Measurements from ENCODE around the gene NR6A1.

Gene NR6A1

DNA sequence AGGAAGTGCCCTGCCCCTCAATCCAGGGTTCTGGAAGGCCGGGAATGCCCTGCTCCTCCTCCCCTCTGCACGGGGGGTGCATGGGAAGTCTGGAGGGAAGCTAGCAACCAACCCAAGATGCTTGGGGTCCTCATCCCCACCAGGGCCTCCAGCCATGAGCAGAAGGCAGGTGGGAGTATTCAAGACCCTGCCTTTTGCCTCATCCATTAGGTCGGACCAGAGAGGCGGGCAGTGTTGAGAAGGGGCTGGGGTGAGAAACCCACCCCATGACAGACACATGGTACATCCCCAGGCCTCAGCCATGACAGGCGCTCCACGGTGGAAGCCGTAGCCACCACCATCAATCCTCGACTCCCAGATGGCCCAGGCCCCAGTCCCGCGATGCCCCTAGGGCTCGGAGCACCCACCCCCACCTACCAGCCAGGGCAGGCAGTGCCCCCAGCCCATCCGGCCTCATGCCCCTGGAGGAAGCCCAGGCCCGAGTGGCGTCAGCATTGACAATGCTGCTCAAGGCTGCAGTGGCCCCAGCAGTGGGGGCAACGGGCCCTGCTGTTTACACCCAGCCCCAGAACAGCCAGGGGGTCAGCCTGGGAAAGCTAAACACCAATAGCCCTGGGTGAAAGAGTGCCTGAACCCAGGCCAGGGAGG lies 272.5 kb downstream of the NR6A1 start:
- no peak for DNase-seq

DNA sequence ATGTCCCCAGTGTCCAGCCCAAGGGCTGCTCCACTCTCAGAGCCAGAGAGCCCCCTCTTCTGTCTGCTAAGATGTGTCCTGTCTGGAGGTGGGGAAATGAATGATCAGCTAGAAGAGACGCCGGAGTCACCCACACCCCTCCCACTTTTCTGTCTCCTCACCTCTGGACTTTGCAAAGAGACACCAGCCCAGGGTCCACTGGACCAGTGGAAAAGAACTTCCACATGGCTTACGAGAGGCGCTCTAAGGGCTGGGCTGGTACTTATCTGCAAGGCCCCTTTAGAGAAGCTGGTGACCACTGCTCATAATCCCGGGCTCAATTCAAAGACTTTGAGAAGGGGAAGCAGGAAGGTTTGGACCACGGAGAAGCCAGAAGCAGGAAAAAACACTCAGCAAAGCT lies 273.1 kb downstream of the NR6A1 start:
- DNase-seq: no peak

DNA sequence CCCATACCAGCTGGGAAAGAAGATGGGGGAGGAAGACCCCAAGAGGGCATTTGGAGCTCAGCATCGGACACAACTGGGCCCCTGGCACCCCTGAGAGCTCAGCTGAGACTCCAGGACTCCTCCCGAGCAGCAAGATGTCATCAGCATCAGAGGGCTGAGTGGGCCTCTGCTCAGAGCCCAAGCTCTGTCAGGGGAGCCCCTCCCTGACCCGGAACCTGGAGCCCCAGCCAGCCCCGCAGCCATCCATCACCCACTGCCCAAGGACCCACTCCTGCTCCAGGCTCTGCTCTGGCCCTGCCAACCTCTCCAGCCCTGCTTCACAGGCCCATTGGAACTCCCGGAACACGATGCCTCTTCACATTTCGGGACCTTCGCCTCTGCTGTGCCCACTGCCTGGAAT lies 273.7 kb downstream of the NR6A1 start:
- no peak for DNase-seq

DNA sequence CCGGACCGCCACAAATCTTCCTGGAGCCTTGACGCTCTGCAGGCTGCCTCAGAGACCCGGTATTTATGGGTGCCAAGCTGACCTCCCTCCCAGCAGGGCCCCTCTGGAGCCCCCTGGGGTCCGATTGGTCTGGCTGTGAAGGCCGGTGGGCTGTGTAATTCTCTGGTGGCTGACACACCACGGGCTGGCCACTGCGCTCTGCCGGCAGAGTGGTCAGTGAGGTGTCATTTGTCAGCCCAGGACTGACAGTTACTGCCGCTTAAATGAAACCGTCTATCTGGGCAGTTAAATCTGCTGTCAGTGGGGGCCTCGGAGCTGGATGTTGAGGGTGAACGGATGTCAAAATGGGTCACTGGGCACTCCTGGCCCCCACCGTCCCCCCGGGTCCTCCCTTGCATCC lies 274.6 kb downstream of the NR6A1 start:
- no peak for DNase-seq

DNA sequence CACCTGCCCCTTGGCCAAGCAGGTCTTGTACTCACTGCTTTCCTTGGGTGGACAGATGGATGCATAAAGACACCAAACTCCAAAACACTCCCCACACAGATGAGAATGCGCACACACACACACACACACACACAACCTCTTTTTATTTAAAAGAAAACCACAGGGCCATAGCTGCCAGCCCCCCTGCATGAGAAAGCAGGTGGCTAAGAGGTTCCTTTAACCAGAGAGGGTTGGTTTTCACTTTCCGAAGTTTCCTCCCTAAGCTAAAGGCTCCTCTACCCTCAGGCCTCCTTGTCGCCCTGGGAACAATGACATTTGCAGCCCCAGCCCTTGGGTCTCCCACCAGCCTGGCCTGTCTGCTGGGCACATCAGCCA lies 275.0 kb downstream of the NR6A1 start:
- DNase-seq: no peak

DNA sequence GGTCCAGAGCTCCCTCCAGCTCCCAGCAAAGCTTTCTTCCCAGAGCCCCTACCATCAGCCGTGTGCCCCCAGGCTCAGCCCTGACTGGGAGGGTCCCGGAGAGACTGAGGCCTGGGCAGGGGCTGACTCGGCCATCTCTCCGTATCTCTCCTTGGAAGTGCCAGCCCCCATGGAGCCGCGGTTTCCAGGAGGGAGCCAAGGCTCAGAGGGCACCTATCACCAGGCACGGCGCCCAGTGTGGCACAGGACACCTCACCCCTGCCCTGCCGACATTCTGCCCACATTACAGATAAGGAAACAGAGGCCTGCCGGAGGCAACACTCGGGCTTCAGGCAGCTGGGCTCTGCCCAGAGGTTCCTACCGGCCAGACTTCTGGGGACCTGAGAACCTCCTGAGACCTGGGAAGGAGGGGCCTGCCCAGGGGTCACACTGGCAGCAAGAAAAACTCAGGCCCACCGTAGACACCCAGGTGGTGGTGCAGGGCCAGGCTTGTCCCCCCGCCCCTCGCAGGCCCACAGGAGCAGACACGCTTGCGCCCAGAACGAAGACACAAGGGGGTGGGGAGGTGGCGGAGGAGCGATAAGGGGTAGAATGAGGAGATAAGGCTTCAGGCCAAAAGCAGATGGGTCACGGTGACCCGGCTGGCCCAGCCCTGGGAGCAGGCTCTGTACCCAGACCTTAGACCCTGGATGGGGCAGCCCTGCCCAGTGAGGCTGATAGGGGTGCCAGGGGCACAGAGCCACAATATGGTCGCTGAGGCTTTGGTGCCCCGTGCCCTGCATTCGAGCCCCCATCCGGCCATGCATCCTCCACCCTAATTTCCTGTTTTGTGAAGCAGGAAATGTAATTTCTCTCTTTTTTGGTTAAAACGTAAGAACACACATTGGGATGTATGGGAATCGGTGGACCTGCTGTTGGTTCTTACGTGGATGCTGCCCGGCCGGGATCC lies 275.7 kb downstream of the NR6A1 start:
- DNase-seq: no peak

DNA sequence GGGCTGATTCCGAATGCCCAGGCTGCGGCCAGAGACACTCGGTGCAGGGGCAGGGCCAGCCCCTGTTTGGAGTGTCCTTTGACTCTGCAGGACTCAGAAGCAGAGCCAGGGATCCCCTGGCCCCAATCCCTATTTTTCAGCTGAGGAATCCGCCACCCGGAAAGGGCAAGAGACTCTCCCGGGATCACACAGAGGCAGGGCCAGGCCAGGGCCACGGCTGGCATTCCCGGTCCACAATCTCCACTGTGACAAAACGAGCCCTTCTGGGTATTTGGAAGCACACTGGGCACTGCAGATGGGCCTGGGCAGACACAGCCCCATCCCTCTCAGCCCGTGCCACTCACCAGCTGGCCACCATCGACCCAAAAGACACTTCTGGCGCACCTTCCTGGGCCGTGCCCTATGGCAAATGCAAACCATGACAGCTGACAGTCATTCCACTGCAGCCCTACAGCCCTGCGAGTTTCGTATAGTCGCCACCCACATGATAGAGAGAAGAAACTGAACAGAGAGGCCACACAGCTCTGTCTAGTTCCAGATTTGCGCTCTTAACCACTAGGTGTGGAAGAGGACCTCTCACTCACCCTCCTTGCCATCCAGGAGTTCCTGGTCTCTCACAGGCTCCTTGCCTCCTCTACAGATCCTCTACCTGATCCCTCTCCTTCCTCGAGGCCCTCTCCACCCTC lies 277.2 kb downstream of the NR6A1 start:
- DNase-seq: no peak

DNA sequence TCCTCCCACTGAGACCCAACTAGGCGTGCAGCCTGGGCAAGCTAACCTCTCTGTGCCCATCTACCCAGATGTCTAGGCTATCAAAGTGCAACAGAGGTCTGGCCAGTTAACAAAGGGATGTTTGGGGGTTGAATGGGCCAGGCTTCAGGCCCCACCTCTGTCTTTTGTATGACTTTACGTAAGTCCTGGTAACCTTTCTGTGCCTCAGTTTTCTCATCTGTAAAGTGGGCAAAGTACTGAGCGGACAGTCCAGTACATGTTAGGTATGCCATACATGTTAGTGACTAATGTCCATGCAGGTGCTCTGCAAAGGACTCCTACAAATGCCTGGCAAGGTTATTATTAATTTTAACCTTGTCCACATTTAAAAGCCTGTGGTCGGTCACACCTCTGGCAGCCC lies 277.9 kb downstream of the NR6A1 start:
- DNase-seq: no peak

DNA sequence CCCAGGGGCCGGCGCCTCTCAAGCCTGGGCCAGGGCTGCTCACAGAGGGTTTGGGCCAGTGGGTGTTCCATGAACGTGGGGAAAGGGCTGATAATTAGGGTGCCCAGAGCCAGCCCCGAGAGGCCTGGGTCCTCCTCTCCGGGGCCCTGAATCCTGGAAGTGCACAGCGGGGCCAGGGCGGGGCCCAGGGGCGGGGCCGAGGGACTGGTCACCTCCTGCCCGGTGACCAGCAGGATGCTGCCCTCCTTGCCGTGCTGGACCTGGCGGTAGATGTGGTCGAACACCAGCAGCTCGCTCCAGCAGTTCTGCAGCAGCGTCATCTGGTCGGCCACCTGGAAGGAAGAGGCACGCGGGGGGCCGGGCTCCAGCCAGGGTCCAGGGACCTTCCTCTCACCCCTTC lies 278.3 kb downstream of the NR6A1 start:
- no peak for DNase-seq

DNA sequence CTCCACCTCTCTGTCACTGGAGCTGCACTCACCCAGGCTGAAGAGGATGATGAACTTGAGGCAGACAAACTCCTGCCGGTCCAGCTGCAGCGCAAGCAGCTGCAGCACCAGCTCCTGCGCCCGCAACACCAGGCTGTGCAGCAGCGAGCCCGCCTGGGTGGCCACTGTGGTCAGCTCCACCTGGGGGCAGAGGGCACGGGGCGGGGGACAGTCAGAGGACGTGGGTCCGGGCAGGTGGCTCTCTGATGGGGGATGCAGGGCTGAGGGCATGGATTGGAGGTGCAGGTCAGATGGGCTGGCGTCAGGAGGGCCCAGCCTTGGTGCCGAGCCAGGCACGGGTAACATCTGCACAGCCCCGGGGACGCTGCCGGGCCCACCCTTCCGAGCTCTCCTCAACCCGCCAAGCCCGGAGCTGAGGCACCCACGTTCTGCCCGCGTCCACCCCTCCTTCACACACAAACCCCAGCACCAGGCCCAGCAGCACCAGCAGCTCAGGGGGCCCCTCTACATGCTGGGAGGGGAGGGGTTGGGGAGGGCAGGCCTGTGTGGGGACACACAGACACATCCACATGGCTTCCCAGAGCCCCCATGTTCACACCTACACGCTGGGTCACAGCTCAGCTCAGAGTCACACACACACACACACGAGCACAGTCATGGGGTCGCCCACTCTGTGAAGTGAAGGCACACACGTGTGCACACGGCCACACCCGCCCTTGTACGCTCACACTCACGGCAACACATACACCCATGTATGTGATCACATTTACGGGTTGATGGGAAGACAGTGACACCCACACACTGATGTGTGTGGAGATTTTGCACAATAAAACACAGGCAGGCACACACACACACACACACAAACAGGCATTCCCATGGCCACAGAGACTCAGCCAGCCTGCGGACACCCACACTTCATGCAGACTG lies 279.8 kb downstream of the NR6A1 start:
- no peak for DNase-seq

DNA sequence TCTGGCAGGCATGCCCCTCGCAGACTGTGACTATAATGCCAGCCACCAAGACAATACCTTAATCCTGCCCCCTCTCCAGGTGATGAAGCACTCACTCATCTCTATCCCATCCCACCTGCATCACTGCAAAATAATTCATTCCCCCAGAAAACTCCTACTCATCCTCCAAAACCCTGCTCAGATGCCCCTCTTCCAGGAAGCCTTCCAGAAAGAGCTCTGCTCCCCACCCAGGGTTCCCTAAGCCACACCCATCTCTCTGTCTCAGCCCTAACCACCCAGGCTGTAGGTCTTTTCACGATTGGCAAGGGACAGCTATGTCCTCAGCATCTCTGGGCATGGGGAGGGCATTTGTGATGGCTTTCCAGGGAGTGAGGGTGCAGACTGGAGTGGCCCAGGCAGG lies 281.1 kb downstream of the NR6A1 start:
- DNase-seq: no peak

DNA sequence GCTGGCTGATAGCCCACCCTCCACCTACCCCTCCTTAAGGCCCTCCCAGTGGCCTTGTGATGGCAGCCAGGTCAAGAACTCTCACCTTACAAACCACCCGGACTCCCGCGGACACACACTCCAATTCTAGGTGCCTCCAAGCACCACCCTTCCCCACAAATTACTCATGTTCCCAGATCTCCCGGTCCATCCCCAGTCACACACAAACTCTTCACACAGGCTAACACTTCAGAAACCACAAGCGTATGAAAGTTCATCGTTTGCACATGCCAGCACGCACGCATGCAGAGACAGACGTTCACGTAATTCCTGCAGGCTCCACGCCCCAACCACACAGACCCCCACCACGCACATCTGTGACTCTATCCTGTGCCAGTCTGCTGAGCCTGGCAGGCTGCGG lies 281.9 kb downstream of the NR6A1 start:
- no peak for DNase-seq

DNA sequence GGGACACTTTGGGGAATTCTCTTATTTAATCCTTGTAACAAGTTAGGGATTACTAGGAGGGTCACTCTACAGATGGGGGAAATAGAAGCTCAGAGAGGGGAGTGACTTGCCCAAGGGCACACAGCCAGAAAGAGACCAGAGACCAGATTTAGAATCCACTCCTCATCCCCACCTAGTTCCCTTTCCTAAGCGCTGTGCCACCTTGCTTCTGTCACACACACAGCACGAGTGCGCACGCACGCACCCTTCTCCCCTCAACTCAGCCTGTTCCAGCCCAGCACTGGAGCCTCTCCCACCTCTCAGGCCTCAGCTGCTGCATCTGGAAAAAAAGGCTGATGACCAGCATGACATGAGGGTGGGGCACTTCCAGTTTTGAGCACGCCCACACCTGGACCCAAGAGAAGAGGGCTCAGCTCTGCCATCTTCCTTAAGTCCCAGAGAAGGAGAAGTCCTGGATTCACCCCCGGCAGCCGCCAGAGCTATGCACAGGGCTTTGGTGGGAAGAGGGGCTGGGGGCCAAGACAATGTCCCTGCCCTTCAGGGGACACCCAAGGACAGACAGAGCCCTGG lies 282.4 kb downstream of the NR6A1 start:
- no peak for DNase-seq

DNA sequence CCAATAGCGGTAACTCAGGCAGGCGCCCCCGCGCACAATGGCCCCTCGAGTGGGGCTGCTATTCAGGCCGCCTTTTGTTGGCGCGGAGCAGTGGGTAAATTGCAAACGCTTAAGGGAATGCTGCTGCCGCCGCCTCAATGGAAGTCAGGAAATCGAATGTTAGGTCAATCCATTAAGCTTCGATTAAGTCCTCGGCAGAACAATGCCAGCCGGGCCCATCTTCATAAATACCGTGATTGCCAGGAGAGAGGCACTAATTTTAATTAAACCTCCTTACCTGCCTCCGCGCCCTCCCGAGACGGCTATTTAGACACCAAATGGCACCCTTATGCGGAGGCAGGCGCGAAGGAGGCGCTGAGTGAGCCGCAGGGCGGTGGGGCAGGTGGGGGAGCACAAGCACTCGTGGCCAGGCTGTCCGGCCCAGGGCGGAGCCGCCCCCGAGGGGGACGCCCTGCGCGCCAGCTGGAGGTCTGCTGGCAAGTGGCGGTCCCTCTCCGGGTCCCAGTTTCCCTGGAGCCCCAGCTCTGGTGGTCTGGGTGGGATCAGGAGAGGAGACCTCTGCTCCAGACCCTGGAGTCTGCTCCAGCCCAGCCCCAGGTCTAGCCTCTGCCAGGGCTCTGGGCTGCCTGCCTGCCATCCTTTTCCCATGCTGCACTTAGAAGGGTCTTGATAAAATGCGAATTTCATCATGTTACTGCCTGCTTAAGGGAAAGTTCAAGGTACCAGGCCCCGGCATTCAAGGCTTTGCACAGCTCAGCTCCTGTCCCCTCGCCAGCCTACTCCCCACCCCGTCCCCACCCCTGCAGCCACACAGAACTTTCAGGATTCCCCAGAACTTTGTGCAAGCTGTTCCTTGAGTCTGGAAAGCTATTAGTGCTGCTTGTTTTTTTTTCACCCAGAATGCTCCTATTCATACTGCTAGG lies 283.6 kb downstream of the NR6A1 start:
- DNase-seq: no peak

DNA sequence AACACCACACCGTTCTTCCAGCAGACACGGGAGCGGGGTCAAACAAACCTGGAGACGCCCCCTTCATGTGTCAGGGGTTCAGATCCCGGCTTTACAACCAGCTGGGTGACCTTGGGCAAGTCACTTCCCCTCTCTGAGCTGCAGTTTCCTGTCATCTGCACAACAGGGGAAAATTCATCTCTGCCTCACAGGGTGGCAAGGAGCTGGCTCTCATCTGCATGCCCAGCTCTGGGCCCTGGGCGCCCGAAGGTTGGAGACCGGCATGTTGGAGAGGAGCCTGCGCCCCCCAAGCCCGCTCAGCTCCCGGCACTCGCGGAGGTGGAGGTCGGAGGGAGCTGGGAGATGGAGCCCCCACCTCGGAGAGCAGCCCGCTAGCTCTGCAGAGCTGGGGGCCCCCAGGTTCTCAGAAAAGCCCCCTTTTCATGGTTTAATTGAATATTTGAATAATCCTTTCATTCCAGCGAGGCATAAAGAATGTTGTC lies 284.3 kb downstream of the NR6A1 start:
- no peak for DNase-seq

DNA sequence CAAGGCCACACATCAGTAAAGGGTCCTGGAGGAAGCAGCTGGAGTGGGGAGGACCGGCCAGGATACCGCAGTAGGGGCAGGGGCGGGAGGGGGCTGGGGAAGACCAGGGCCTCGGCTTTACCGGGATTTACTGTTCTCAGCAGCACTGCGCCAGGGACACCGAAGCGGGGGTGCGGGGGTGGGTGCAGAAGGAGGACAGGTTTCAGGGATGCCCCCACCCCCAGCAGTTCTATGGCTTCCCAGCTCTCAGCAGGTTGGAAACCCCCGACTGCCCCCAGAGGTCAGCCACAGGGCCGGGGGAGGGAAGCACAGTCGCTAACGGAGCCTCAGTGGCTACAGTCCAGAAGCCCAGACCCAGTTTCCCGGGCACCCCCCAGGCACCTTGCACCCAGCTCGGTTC lies 285.2 kb downstream of the NR6A1 start:
- DNase-seq: no peak

DNA sequence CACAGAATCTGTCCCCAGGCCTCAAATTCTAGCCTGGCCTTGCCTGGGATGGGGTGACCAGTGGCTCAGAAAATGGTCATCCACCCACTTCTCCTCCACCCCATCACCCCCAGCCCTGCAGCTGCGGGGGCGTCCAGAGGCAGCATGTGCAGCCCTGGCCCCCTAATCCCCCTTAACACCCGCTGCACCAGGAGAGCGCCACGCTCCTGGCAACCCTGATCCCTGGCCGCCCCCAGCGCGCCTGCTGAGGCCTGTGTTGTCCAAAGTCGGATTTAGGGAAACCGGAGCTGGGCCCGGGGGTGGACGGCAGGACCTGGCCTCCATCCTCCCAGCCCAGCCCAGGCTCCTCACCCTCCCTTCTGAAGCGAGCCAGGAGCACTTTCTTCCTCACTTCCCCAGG lies 285.9 kb downstream of the NR6A1 start:
- no peak for DNase-seq

DNA sequence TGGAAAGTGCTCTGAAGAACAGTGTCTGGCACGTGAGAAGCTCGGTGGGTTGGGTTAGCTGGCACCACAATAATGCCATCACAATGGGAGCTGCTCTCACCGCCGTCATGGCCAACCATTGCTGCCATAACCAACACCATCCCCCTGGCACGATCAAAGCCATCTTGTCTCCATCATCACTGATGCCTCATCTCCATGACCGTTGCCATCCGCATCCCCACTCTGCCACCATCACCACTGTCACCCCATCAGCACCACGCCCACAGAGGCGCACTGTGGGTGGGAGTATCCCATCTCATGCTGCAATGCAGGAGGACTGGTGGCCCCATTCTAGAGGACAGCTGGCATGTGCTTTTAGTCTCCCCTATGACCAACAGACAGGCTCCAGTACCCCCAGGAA lies 287.6 kb downstream of the NR6A1 start:
- no peak for DNase-seq

DNA sequence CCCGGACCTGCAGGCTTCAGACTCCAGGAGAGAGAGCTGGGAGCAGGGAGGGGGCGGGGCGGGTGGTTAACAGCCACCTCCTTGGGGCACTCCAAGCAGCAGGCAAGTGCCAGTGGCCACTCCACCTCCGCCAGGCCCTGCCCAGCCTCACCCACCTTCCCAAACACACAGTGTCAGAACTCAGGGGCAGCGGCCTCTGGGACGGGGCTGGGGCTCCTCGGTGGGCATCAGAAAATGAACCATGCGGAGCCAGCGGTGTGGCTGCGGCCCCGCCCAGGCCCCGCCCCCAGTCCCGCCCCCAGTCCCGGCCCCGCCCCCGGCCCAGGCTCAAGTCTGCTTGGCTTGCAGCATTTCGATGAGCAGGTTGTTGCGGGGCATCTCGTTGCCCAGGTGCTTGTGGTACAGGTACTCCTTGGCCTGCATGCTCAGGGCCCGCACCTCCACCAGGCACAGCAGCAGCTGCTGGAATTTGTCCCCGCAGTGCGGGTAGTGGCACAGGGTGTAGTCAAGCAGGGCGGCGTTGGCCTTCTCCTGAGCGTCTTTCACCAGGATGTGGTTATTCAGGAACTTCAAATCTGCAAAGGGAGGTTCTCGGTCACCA lies 288.6 kb downstream of the NR6A1 start:
- no peak for DNase-seq

DNA sequence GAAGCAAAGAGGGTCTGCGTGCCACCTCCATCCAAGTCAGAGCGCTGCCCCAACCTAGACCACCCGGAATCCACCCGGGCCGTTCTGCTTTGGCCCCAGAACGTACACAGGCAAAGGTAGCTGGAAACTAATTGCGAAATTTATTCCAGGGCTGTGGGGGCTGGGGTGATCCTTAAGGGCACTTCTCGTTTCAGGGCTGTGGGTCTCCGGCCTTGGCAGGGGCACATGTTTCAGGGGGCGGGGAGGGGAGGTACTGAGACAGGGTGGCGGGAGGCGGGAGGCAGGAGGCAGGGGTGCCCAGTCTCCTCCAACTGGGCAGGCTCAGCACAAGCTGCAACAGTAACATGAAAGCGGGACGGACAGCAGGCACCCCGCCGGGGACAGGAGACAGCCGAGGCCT lies 290.0 kb downstream of the NR6A1 start:
- no peak for DNase-seq

DNA sequence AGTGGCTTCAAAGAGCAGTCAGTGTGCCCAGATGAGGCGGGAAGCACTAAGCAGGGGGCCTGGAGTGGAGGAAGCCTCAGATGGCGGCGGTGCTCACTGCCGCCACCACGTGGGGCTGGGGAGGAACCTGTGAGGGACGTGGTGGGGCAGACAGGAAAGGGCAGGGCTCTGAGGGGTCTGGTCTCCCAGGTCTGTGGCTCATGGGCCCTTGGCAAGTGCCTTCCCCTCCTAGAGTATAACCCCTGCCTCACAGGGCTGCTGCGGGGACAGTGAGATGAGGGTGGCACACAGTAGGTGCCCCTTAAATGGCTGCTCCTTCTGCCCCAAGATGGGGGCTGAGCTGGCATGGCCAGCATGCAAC lies 290.5 kb downstream of the NR6A1 start:
- DNase-seq: no peak
